ENCODE results near the gene SPDEF.

The SPDEF gene

GRCh38 chr6:34519971-34520644 lies 36.0 kb downstream of the SPDEF start:
- no peak overlapping the region for H3K27ac ChIP-seq

GRCh38 chr6:34518669-34519365 lies 37.3 kb downstream of the SPDEF start:
- Histone ChIP-seq H3K79me2 (ENCODE audit: insufficient read depth, low read depth) (no peaks in the 10 kb centered on the region), H3K9ac (no peak overlapping the region), H3K4me3 (IDR thresholded peaks at IDR 0.05; ENCODE audit: insufficient read depth, low read depth, low read length) (no peak overlapping the region), H2AFZ (ENCODE audit: low read depth) (no peak overlapping the region), H3K4me2 (no peak overlapping the region), H3K36me3 (ENCODE audit: insufficient read depth) (no peaks in the 10 kb centered on the region), H3K27me3 (ENCODE audit: insufficient read depth, low read depth) (no peaks in the 10 kb centered on the region), H3K27ac (no peak overlapping the region), H4K20me1 (ENCODE audit: insufficient read depth) (no peaks in the 10 kb centered on the region), H3K4me1 (ENCODE audit: low read depth, poor library complexity, severe bottlenecking) (no peaks in the 10 kb centered on the region)
- TF ChIP-seq CTCF (conservative IDR thresholded peaks at IDR 0.05; ENCODE audit: low read depth, low read length) = no peak

More at GRCh38 chr6:34519971-34520644, 36.0 kb downstream of the SPDEF start:
- Histone ChIP-seq H3K9ac (no peak overlapping the region), H3K79me2 (ENCODE audit: insufficient read depth, low read depth) (no peaks in the 10 kb centered on the region), H3K4me2 (no peak overlapping the region), H3K4me3 (IDR thresholded peaks at IDR 0.05; ENCODE audit: insufficient read depth, low read depth, low read length) (no peak overlapping the region), H3K36me3 (ENCODE audit: insufficient read depth) (no peaks in the 10 kb centered on the region), H3K4me1 (ENCODE audit: low read depth, poor library complexity, severe bottlenecking) (no peaks in the 10 kb centered on the region), H2AFZ (ENCODE audit: low read depth) (no peak overlapping the region), H4K20me1 (ENCODE audit: insufficient read depth) (no peaks in the 10 kb centered on the region), H3K27me3 (ENCODE audit: insufficient read depth, low read depth) (no peaks in the 10 kb centered on the region)
- no peak for TF ChIP-seq CTCF (conservative IDR thresholded peaks at IDR 0.05; ENCODE audit: low read depth, low read length)

- Histone ChIP-seq H3K79me2 (ENCODE audit: insufficient read depth, low read depth) (no peaks in the 10 kb centered on the region), H3K4me1 (ENCODE audit: low read depth, poor library complexity, severe bottlenecking) (no peaks in the 10 kb centered on the region), H3K27me3 (ENCODE audit: insufficient read depth, low read depth) (no peaks in the 10 kb centered on the region), H4K20me1 (ENCODE audit: insufficient read depth) (no peaks in the 10 kb centered on the region), H3K36me3 (ENCODE audit: insufficient read depth) (no peaks in the 10 kb centered on the region), H3K27ac (no peak overlapping the region), H2AFZ (ENCODE audit: low read depth) (no peak overlapping the region), H3K4me3 (IDR thresholded peaks at IDR 0.05; ENCODE audit: insufficient read depth, low read depth, low read length) (no peak overlapping the region), H3K4me2 (no peak overlapping the region), H3K9ac (no peak overlapping the region)
- no peak for TF ChIP-seq CTCF (conservative IDR thresholded peaks at IDR 0.05; ENCODE audit: low read depth, low read length)
Measured at GRCh38 chr6:34517966-34518365, 38.2 kb downstream of the SPDEF start.

- Histone ChIP-seq H3K27me3 (ENCODE audit: insufficient read depth, low read depth) (no peaks in the 10 kb centered on the region), H4K20me1 (ENCODE audit: insufficient read depth) (no peaks in the 10 kb centered on the region), H3K4me3 (IDR thresholded peaks at IDR 0.05; ENCODE audit: insufficient read depth, low read depth, low read length) (no peak overlapping the region), H3K9ac (no peak overlapping the region), H3K4me1 (ENCODE audit: low read depth, poor library complexity, severe bottlenecking) (no peaks in the 10 kb centered on the region), H3K27ac (no peak overlapping the region), H3K4me2 (no peak overlapping the region), H3K79me2 (ENCODE audit: insufficient read depth, low read depth) (no peaks in the 10 kb centered on the region), H2AFZ (ENCODE audit: low read depth) (no peak overlapping the region), H3K36me3 (ENCODE audit: insufficient read depth) (no peaks in the 10 kb centered on the region)
- TF ChIP-seq CTCF (conservative IDR thresholded peaks at IDR 0.05; ENCODE audit: low read depth, low read length) = no peak
Measured at GRCh38 chr6:34517461-34517881, 38.7 kb downstream of the SPDEF start.

Measured in KMS-11 (cell line).